ENCODE measurements around the gene ZNF574. TPM values are rescaled to one million over a fixed set of nuclear protein-coding genes. Genes with fewer than 3 reads are reported as not detected.

Gene ZNF574
- total and polyA plus RNA-seq, 2 of the 8 experiments (the other 6 are each of a cell fraction or from before 2014, with no cell fraction given) = 27.0 to 38.8 TPM

GRCh38 chr19:42062381-42062780, 13.6 kb upstream of the ZNF574 start:
- no peak overlapping the region for H2BK120ac ChIP-seq (replicated peaks; ENCODE audit: low read depth, low read length)
- H3K27me3 ChIP-seq (replicated peaks in 1 of 4; ENCODE audit: control insufficient read depth in 3 of 4, extremely low read depth in 1 of 4, insufficient read depth in 3 of 4, low read length in 3 of 4) = no peaks in the 10 kb centered on the region
- H3K23me2 ChIP-seq (ENCODE audit: low read depth, low read length) = 0 out of 2 replicates have a peak, but pooled peaks cover 1% of the 10 kb centered on the region
- DNase-seq (ENCODE audit: low read depth in 1 of 2, low spot score in 2 of 2) = no peak
- WGBS, 2 experiments (ENCODE audit: extremely low coverage in 1 of 2, insufficient coverage in 1 of 2, insufficient read length in 1 of 2, insufficient replicate concordance in 2 of 2, low coverage in 1 of 2, low lambda C conversion rate in 2 of 2, missing lambda C conversion rate in 1 of 2) = 96% methylated on average over 15 of the region's 16 CpGs; no CpG with 5 or more reads in 1 of the 2 experiments
- H3K36me3 ChIP-seq (ENCODE audit: control insufficient read depth in 2 of 4, insufficient read depth in 4 of 4, low read length in 3 of 4) = peaks cover 19 to 58% (median 44%) of the 10 kb centered on the region in 4 experiments; a peak in 7 of 8 replicates
- H4K5ac ChIP-seq (ENCODE audit: insufficient read length, low read depth, low read length) = no peak overlapping the region
- H2BK15ac ChIP-seq (ENCODE audit: low read length) = no peak overlapping the region
- no peak overlapping the region for H2AK5ac ChIP-seq (ENCODE audit: low read depth, low read length)
- no peak overlapping the region for H3K56ac ChIP-seq (replicated peaks; ENCODE audit: insufficient read length, low read depth, low read length)
- H3K79me2 ChIP-seq (ENCODE audit: control insufficient read depth in 1 of 2, insufficient read depth in 2 of 2, low read length in 2 of 2) = peaks cover 0 to 7% of the 10 kb centered on the region in 2 experiments; a peak in 1 of 4 replicates
- no peak overlapping the region for H4K8ac ChIP-seq (ENCODE audit: extremely low read depth, insufficient read depth, low read length)
- H4K91ac ChIP-seq (replicated peaks; ENCODE audit: insufficient read length, low read length) = no peak overlapping the region
- no peak overlapping the region for H2AFZ ChIP-seq (ENCODE audit: low read length)
- H3K14ac ChIP-seq (ENCODE audit: insufficient read length) = no peak overlapping the region
- peaks cover 4 to 13% of the 10 kb centered on the region in 2 experiments for H4K20me1 ChIP-seq (replicated peaks in 1 of 2; ENCODE audit: control insufficient read depth in 1 of 2, insufficient read depth in 2 of 2, low read length in 2 of 2)
- peaks cover 8% of the 10 kb centered on the region for H3K79me1 ChIP-seq (ENCODE audit: low read depth, low read length)
- H3K4me1 ChIP-seq (replicated peaks in 1 of 4; ENCODE audit: control insufficient read depth in 3 of 4, insufficient read depth in 4 of 4, low read length in 3 of 4) = peaks cover 0 to under 1% (median 0%) of the 10 kb centered on the region in 4 experiments; a peak in 1 of 7 replicates
- ChIA-PET CTCF (ENCODE audit: partially characterized antibody) (interaction anchor here (1.2 kb wide), 1 partner anchor 9 kb away, joined by 4 read pairs; no protein-coding TSS in a partner anchor), POLR2A (ENCODE audit: partially characterized antibody) (no interaction called here)
- no peak for FAIRE-seq
- no peak overlapping the region for H2BK5ac ChIP-seq (ENCODE audit: low read depth, low read length)
- no peak overlapping the region for H3K23ac ChIP-seq (ENCODE audit: insufficient read length)
- no peak overlapping the region for H3K4me3 ChIP-seq (ENCODE audit: extremely low read depth in 1 of 4, insufficient read depth in 2 of 4, low read depth in 3 of 4, low read length in 4 of 4)
- H2BK12ac ChIP-seq (ENCODE audit: low read depth, low read length) = no peak overlapping the region
- no peak overlapping the region for H3K18ac ChIP-seq (ENCODE audit: extremely low read depth, low read length)
- no peaks in the 10 kb centered on the region for H3K9me3 ChIP-seq (ENCODE audit: insufficient read depth in 2 of 2, low read depth in 1 of 2, low read length in 1 of 2)
- H2BK20ac ChIP-seq (ENCODE audit: low read length) = no peak overlapping the region
- no peak overlapping the region for H3K27ac ChIP-seq (ENCODE audit: low read depth, low read length)
- no peak overlapping the region for H3K4ac ChIP-seq (replicated peaks; ENCODE audit: insufficient read length, low read depth, low read length)
- no peak overlapping the region for H3K4me2 ChIP-seq (ENCODE audit: insufficient read depth in 1 of 2, low read depth in 2 of 2, low read length in 2 of 2)
- H3K9ac ChIP-seq (replicated peaks in 1 of 4; ENCODE audit: extremely low read depth in 1 of 4, low read depth in 3 of 4, low read length in 3 of 4) = no peak overlapping the region
- TF ChIP-seq TBP (IDR thresholded peaks at IDR 0.05; ENCODE audit: low read depth, low read length) (no peak), ZNF274 (IDR thresholded peaks at IDR 0.05; ENCODE audit: borderline replicate concordance, extremely low read depth, low read length) (no peak), SP1 (IDR thresholded peaks at IDR 0.05; ENCODE audit: low read depth, low read length) (no peak), EZH2 (IDR thresholded peaks at IDR 0.05; ENCODE audit: low read depth, low read length, severe bottlenecking) (no peak), EP300 (IDR thresholded peaks at IDR 0.05; ENCODE audit: borderline replicate concordance in 1 of 2, low read depth in 2 of 2, low read length in 2 of 2) (no peak), SAP30 (IDR thresholded peaks at IDR 0.05; ENCODE audit: insufficient read depth, insufficient replicate concordance, low read length) (no peak), SIRT6 (IDR thresholded peaks at IDR 0.05; ENCODE audit: low read length) (no peak), BCL11A (IDR thresholded peaks at IDR 0.05; ENCODE audit: low read depth in 2 of 2, low read length in 2 of 2) (no peak), CHD2 (IDR thresholded peaks at IDR 0.05; ENCODE audit: low read length) (no peak)
